GM19099 (cell line): ENCODE data around the gene KIF21A.

Source experiments
- POLR2A ChIP-seq: IDR thresholded peaks from 3 replicates; pipeline ENCODE4 v1.6.1; 2011; ENCODE audit warnings: low read depth; ENCODE audit not compliant: insufficient read length; ENCODE audit errors: extremely low read depth

The KIF21A gene

DNA sequence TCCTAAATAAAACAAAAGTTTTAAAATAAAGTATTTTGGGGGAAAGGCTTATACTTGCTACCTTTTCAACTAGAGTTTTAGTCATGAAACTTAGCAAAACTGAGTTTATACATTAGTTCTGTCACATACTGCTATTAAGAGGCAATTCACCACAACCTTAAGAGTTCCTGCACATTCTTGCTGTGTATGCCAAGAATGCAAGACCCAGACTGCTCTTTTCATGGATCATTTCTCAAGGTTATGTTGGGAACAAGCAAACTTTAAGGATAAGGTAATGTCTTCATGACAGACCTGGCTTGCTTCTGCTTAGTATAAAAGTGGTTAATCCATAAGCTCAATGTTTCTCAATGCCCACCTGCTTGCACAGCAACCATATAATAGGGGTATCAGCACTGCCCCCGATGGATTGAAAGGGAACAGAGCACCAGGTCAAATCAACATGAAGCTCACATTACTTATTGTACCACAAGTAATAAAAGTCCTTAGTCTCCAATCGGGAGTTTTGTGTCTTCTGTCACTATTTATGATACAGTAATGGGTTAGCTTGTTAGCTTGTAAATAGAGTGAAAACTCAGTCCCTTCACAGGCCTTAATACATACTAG is 67.6 kb downstream of the KIF21A start:
- TF ChIP-seq POLR2A: no peak

GRCh38 chr12:39372929-39373328 is 70.0 kb downstream of the KIF21A start:
- no peak for TF ChIP-seq POLR2A

DNA sequence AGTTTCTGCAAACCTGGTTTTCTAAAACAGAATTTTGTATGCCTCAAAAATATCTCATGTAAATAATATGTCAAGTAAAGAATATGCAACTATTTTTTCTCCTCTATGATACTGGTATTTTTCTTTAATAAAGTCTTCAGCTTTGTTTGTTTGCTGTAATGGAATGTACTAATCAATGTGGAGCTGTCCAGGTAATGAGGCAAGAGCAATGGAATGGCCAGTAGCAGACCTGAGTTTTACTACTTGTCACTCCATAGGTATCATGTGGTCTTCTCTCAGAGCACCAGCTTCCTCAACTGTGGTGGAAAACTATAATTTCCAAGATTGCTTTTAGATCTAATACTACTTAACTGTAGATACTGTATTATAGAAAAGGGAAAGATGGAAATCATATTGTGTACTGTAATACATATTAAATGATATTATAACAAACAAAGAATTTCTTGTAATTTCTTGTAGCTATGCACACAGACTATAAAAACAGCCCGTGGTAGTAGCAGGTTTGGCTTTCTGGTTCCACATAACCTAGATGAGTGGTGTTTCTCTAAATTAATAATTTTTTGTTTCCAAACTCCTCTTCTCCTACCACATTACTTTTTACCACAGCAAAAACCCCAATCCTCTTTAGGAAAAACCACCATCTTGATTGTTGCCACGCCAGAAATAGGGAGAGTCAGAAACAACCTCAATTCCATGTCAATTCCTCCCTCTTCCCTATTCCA is 70.6 kb downstream of the KIF21A start:
- no peak for TF ChIP-seq POLR2A

DNA sequence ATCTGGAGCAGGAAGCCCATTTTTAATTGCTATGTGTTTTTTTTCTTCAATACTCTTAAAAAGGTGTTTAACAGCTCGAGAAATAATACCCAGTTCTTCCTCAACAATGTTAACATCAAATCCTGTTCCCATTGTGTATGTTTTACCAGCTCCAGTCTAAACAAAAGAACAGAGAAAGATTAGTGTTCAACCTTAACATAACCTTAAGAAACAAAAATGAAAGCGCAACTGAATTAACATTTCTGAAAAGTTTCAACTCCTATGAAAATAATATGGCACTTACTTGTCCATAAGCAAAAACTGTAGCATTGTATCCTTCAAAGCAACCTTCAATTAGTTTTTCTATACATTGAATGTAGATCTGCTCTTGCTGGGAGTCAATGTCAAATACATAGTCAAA is 73.2 kb downstream of the KIF21A start:
- TF ChIP-seq POLR2A: no peak

GRCh38 chr12:39368891-39369290 is 74.0 kb downstream of the KIF21A start:
- no peak for TF ChIP-seq POLR2A

GRCh38 chr12:39368096-39368495 is 74.8 kb downstream of the KIF21A start:
- TF ChIP-seq POLR2A: no peak

DNA sequence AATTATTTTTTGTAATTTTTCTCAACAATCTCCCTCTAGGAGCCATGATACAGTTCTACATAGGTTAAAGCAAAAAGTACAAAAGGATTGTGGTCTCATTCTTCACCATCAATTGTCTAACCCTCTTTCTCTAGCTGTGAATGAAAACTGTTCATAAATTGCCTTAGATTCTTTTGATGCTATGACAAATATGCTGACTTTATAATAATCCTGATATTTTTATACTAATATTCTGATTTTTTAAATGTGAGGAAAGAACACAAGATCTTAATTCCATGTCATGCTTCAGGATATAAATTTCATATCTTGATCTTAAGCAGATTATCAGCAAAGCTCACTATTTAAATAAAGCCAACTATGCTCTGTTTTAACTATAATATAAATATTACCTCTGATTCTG is 75.4 kb downstream of the KIF21A start:
- no peak for TF ChIP-seq POLR2A

GRCh38 chr12:39365364-39366001 is 77.4 kb downstream of the KIF21A start:
- TF ChIP-seq POLR2A: no peak

GRCh38 chr12:39364196-39364595 is 78.7 kb downstream of the KIF21A start:
- TF ChIP-seq POLR2A: no peak

DNA sequence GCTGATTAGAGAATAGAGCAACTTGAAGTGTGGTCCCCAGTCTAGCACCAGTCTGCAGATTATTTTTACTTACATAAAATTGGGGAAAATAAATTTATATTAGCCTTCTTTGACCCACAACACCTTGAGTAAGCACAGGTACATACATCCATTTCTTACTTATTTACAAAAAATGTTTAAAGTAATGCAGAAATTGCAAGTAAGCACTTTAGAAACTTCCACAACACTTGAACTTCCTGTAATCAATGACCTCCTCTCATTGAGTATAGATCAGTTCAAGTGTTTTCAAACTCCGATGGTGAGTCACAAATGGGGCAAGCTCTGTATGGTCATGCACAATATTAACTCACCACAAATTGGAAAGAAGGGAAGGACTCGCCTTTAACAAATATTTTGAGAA is 83.3 kb downstream of the KIF21A start:
- no peak for TF ChIP-seq POLR2A

DNA sequence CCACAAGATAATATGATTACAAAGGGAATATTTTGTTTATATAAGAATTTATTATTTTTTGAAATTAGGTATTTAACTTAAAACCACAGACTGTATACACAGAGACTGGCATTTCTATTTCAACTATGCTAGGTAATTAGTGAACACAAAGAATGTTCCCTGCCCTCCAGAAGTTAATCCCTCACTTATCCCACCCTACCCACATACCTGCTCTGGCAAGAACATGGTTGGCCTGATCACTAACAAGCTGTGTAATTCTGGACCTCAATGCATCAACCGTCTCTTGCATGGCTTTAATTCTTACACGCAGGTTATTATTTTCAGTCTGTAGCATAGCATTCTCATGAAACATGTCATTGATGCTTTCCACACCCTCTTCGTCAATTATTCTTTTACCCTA is 85.9 kb downstream of the KIF21A start:
- no peak for TF ChIP-seq POLR2A

DNA sequence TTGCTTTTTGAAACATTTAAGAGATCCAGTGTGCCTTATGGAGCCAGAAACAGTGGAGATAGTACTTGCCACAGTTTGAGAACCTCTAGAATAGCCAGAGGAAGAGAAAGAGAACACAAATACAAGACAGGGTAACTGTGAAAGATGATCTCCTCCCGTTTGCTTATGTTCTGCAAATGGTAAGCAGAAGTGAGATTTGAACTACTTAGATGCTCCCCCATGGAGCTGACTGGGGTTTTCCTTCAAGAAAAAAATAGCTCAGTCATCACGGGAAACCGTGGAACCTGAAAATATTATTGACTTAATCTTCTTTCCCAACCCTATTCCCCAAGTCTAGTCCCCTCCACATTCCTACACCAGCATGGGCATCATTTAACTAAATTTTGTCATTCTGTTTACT is 87.1 kb downstream of the KIF21A start:
- no peak for TF ChIP-seq POLR2A

DNA sequence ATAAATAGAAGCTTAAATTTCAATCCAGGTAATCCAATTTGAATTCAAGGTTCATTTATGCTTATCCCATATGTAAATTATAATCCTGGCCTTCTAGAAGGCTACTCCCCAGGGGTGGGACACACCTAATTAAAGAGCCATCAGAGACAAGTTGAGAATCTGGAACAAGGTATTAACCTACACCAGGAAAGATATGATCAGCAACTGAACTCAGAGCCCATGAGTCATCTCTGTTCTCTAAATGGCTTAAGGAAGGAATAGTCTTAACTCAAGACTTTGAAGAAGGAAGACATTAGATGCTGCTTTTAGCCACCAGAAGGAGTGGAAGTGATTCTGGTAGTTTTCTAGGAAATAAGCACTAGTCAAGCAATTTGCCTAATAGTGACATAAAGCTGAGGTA is 88.0 kb downstream of the KIF21A start:
- TF ChIP-seq POLR2A: no peak

GRCh38 chr12:39352471-39353017 is 90.4 kb downstream of the KIF21A start:
- TF ChIP-seq POLR2A: no peak

DNA sequence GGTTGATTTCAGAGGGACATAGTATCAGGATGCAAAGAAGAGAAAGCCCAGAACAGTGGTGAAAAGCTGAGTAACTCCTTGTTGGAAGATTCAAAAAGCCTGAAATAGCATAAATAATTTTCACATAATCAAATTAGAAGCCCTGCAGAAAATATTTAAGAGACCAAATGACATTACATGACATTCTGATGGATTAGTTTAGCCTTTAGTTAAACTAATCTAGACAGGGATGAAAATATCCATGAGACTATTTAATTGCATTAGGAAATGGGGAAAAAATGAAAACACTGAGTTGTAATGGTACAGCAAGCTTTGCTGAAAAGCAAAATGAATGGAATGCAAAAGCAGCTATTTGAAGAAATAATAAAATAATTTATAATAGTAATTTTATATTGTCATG is 91.8 kb downstream of the KIF21A start:
- no peak for TF ChIP-seq POLR2A
